Stimulated activated memory B cell treated with anti-CD40 and anti-IgM and Interleukin-4, amounts not matched to agents 10 μg/mL and 1 μg/mL and 100 μg/mL, for 72 hours (primary cell): Measurements from ENCODE around the gene C17orf107.
"Not testable (repeated sequence)": the region's sequence is repeated elsewhere in the genome, so short reads cannot be mapped to it uniquely, and the experiment has no call there.

Experiments used
- ATAC-seq: fragments of 150-1000 bp; cut with Tn5 transposase; 2 replicates; pipeline ENCODE4 v1.10.0; 2021
- H3K27ac Mint-ChIP-seq: one replicate; pipeline ENCODE4 v1.8.0; 2022; ENCODE audit warnings: mild to moderate bottlenecking, mixed read lengths
- H3K27me3 Mint-ChIP-seq: one replicate; pipeline ENCODE4 v1.8.0; 2022; ENCODE audit warnings: mixed read lengths
- H3K36me3 Mint-ChIP-seq: one replicate; pipeline ENCODE4 v1.8.0; 2022; ENCODE audit warnings: mixed read lengths
- H3K4me1 Mint-ChIP-seq: one replicate; pipeline ENCODE4 v1.8.0; 2022; ENCODE audit warnings: mixed read lengths
- H3K4me3 Mint-ChIP-seq: one replicate; pipeline ENCODE4 v1.8.0; 2022; ENCODE audit warnings: mild to moderate bottlenecking, moderate library complexity, mixed read lengths
- H3K9me3 Mint-ChIP-seq: one replicate; pipeline ENCODE4 v1.8.0; 2022; ENCODE audit warnings: mixed read lengths

The C17orf107 gene

GRCh38 chr17:4899341-4900230 lies at the start of gene C17orf107:
Gene C17orf107 (plus strand): TSS chr17:4899536. CDS start chr17:4899763, 227 bp downstream.
- Mint-ChIP-seq H3K4me3 (peak within 1 kb of the TSS; percentile 90), H3K27me3 (peaks cover 10% of the 10 kb centered on the region), H3K36me3 (peaks cover 39% of the 10 kb centered on the region), H3K4me1 (peaks cover 48% of the 10 kb centered on the region), H3K9me3 (no peaks in the 10 kb centered on the region), H3K27ac (peak within 1 kb of the TSS; percentile 85)
- peak; percentile 82 for ATAC-seq

- H3K4me1 Mint-ChIP-seq: peaks cover 52% of the 10 kb centered on the region
- H3K27me3 Mint-ChIP-seq: no peaks in the 10 kb centered on the region
- peaks cover 22% of the 10 kb centered on the region for H3K36me3 Mint-ChIP-seq
- no peak overlapping the region for H3K27ac Mint-ChIP-seq
- ATAC-seq: no peak
- H3K9me3 Mint-ChIP-seq: peaks cover 5% of the 10 kb centered on the region
- no peak overlapping the region for H3K4me3 Mint-ChIP-seq
These were observed 49.1 kb upstream of the C17orf107 start for GRCh38 chr17:4850246-4850645.

GRCh38 chr17:4851084-4851483 lies 48.3 kb upstream of the C17orf107 start:
- peaks cover 44% of the 10 kb centered on the region for H3K4me1 Mint-ChIP-seq
- H3K27ac Mint-ChIP-seq: no peak overlapping the region
- no peak for ATAC-seq
- no peak overlapping the region for H3K4me3 Mint-ChIP-seq
- H3K27me3 Mint-ChIP-seq: no peaks in the 10 kb centered on the region
- peaks cover 24% of the 10 kb centered on the region for H3K36me3 Mint-ChIP-seq
- H3K9me3 Mint-ChIP-seq: peaks cover 5% of the 10 kb centered on the region

GRCh38 chr17:4852567-4853207 lies 46.6 kb upstream of the C17orf107 start:
- ATAC-seq: no peak
- Mint-ChIP-seq H3K4me1 (peaks cover 51% of the 10 kb centered on the region), H3K4me3 (no peak overlapping the region), H3K36me3 (peaks cover 35% of the 10 kb centered on the region), H3K27me3 (no peaks in the 10 kb centered on the region), H3K9me3 (peaks cover 5% of the 10 kb centered on the region), H3K27ac (peak overlapping the region; percentile 15)

GRCh38 chr17:4853208-4853671 lies 46.1 kb upstream of the C17orf107 start:
- H3K27ac Mint-ChIP-seq: no peak overlapping the region
- H3K4me1 Mint-ChIP-seq: peaks cover 53% of the 10 kb centered on the region
- peaks cover 5% of the 10 kb centered on the region for H3K9me3 Mint-ChIP-seq
- H3K4me3 Mint-ChIP-seq: no peak overlapping the region
- no peaks in the 10 kb centered on the region for H3K27me3 Mint-ChIP-seq
- ATAC-seq: no peak
- H3K36me3 Mint-ChIP-seq: peaks cover 35% of the 10 kb centered on the region

- ATAC-seq: no peak
- Mint-ChIP-seq H3K27ac (no peak overlapping the region), H3K27me3 (no peaks in the 10 kb centered on the region), H3K4me3 (no peak overlapping the region), H3K9me3 (peaks cover 5% of the 10 kb centered on the region), H3K36me3 (peaks cover 35% of the 10 kb centered on the region), H3K4me1 (peaks cover 53% of the 10 kb centered on the region)
These were observed 45.1 kb upstream of the C17orf107 start for GRCh38 chr17:4854111-4854681.

GRCh38 chr17:4856271-4856936 lies 42.9 kb upstream of the C17orf107 start:
- no peak overlapping the region for H3K27ac Mint-ChIP-seq
- H3K4me1 Mint-ChIP-seq: peaks cover 34% of the 10 kb centered on the region
- H3K9me3 Mint-ChIP-seq: peaks cover 5% of the 10 kb centered on the region
- H3K4me3 Mint-ChIP-seq: no peak overlapping the region
- ATAC-seq: no peak
- H3K27me3 Mint-ChIP-seq: no peaks in the 10 kb centered on the region
- H3K36me3 Mint-ChIP-seq: peaks cover 37% of the 10 kb centered on the region

GRCh38 chr17:4856937-4857314 lies 42.4 kb upstream of the C17orf107 start:
- H3K27me3 Mint-ChIP-seq: no peaks in the 10 kb centered on the region
- no peak overlapping the region for H3K4me3 Mint-ChIP-seq
- H3K4me1 Mint-ChIP-seq: peaks cover 30% of the 10 kb centered on the region
- no peak for ATAC-seq
- H3K27ac Mint-ChIP-seq: no peak overlapping the region
- peaks cover 36% of the 10 kb centered on the region for H3K36me3 Mint-ChIP-seq
- peaks cover 5% of the 10 kb centered on the region for H3K9me3 Mint-ChIP-seq

GRCh38 chr17:4857347-4857746 lies 42.0 kb upstream of the C17orf107 start:
- not testable (repeated sequence) for ATAC-seq, H3K27ac Mint-ChIP-seq, H3K9me3 Mint-ChIP-seq, H3K27me3 Mint-ChIP-seq, H3K4me3 Mint-ChIP-seq
- peaks cover 26% of the 10 kb centered on the region for H3K4me1 Mint-ChIP-seq
- peaks cover 32% of the 10 kb centered on the region for H3K36me3 Mint-ChIP-seq

GRCh38 chr17:4858068-4858881 lies 41.1 kb upstream of the C17orf107 start:
- Mint-ChIP-seq H3K9me3 (no peaks in the 10 kb centered on the region), H3K4me1 (peaks cover 24% of the 10 kb centered on the region), H3K27me3 (no peaks in the 10 kb centered on the region), H3K4me3 (no peak overlapping the region), H3K36me3 (peaks cover 30% of the 10 kb centered on the region), H3K27ac (no peak overlapping the region)
- no peak for ATAC-seq

GRCh38 chr17:4858882-4859260 lies 40.5 kb upstream of the C17orf107 start:
- Mint-ChIP-seq H3K27ac (no peak overlapping the region), H3K27me3 (no peaks in the 10 kb centered on the region), H3K4me3 (no peak overlapping the region), H3K9me3 (no peaks in the 10 kb centered on the region), H3K36me3 (peaks cover 29% of the 10 kb centered on the region), H3K4me1 (peaks cover 24% of the 10 kb centered on the region)
- ATAC-seq: no peak

- no peak for ATAC-seq
- Mint-ChIP-seq H3K4me1 (peaks cover 16% of the 10 kb centered on the region), H3K27me3 (no peaks in the 10 kb centered on the region), H3K27ac (no peak overlapping the region), H3K36me3 (peaks cover 19% of the 10 kb centered on the region), H3K9me3 (no peaks in the 10 kb centered on the region), H3K4me3 (no peak overlapping the region)
These were observed 39.3 kb upstream of the C17orf107 start for GRCh38 chr17:4859816-4860625.

GRCh38 chr17:4860651-4861050 lies 38.7 kb upstream of the C17orf107 start:
- Mint-ChIP-seq H3K27ac (no peak overlapping the region), H3K4me1 (peaks cover 16% of the 10 kb centered on the region), H3K9me3 (no peaks in the 10 kb centered on the region), H3K4me3 (no peak overlapping the region), H3K27me3 (no peaks in the 10 kb centered on the region), H3K36me3 (peaks cover 19% of the 10 kb centered on the region)
- ATAC-seq: no peak

GRCh38 chr17:4861052-4861451 lies 38.3 kb upstream of the C17orf107 start:
- no peak for ATAC-seq
- H3K4me3 Mint-ChIP-seq: no peak overlapping the region
- H3K9me3 Mint-ChIP-seq: no peaks in the 10 kb centered on the region
- no peaks in the 10 kb centered on the region for H3K27me3 Mint-ChIP-seq
- no peak overlapping the region for H3K27ac Mint-ChIP-seq
- H3K4me1 Mint-ChIP-seq: peaks cover 16% of the 10 kb centered on the region
- H3K36me3 Mint-ChIP-seq: peaks cover 18% of the 10 kb centered on the region
